Heart left ventricle (tissue), 13 donors: Measurements from ENCODE around the gene BST1.

ENCODE experiments used
- POLR2A ChIP-seq, 2 donors: fragments of 450-650 bp; IDR thresholded peaks; one replicate each; pipeline ENCODE4 v1.6.1; 2017; ENCODE audit warnings: antibody characterized with exemption in 2 of 2, mild to moderate bottlenecking in 2 of 2, moderate library complexity in 2 of 2
- TF ChIP-seq, protein P1 (sequence below), 12 donors: fragments of 200-600 bp; sonication (generic) in 4 of 12; IDR thresholded peaks; one replicate each; pipeline versions ENCODE4 v1.5.0 to v1.8.0; 2018 to 2022; ENCODE audit warnings: antibody characterized with exemption in 12 of 12, mild to moderate bottlenecking in 5 of 12
- donor health status: ischemic (EF 13 %, LVEDD 7.1; RV severe dilation, severe dysfunction).
- donor health status: DM: no; HTN: yes; CAD: no.
- donor health status: DM: no; HTN: no; CAD: no.
- donor health status: ischemic (EF 25% LVEDD 6.9; RV normal size, moderate dysfunction).
- donor health status: ischemic (EF 25% LVEDD 5.7; RV mildly dilated, moderate dysfunction).
- donor health status: ischemic (EF 35%, LVEDD 5.7; RV mildly dilated, moderate dysfunction).
- donor health status: nonischemic (EF 11% LVEDD 7.7; RV severe dilation, severe dysfunction).
- donor health status: DM: yes; HTN: yes; CAD: no.
- donor health status: PGD.
- donor health status: ischemic (EF 29% LVEDD 5.4; RV normal size, mild dysfunction).
- donor health status: nonischemic (EF 23%, LVEDD 6.1; RV moderate dilation, normal function).

DNA sequence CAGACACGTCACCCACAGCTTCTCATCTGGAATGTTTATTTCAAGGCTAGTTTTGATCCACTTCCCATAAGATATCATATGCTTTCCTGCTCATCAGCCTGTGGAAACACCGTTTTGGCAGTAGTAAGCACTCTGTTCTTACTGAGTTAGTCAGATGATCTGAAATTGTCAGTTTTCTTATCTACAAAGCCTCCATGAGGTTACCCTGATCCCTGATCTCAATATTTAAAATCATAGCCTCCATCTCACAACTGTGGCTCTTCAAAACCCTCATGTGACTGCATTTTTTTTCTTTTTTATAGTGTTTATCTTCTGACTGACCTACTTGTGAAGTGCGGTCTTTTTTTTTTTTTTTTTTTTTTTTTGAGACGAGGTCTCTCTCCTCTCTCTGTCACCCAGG lies 22.7 kb downstream of the BST1 start:
- TF ChIP-seq, protein P1, sequence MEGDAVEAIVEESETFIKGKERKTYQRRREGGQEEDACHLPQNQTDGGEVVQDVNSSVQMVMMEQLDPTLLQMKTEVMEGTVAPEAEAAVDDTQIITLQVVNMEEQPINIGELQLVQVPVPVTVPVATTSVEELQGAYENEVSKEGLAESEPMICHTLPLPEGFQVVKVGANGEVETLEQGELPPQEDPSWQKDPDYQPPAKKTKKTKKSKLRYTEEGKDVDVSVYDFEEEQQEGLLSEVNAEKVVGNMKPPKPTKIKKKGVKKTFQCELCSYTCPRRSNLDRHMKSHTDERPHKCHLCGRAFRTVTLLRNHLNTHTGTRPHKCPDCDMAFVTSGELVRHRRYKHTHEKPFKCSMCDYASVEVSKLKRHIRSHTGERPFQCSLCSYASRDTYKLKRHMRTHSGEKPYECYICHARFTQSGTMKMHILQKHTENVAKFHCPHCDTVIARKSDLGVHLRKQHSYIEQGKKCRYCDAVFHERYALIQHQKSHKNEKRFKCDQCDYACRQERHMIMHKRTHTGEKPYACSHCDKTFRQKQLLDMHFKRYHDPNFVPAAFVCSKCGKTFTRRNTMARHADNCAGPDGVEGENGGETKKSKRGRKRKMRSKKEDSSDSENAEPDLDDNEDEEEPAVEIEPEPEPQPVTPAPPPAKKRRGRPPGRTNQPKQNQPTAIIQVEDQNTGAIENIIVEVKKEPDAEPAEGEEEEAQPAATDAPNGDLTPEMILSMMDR (IDR thresholded peaks at IDR 0.05): no peak
- no peak for TF ChIP-seq POLR2A (IDR thresholded peaks at IDR 0.05)
